Measurements from ENCODE around the gene CHID1. TPM values are rescaled to one million over a fixed set of nuclear protein-coding genes. Genes with fewer than 3 reads are reported as not detected.

CHID1 gene
- total RNA-seq, 2 donors from 2014 or later: 46.4 to 113 TPM

DNA sequence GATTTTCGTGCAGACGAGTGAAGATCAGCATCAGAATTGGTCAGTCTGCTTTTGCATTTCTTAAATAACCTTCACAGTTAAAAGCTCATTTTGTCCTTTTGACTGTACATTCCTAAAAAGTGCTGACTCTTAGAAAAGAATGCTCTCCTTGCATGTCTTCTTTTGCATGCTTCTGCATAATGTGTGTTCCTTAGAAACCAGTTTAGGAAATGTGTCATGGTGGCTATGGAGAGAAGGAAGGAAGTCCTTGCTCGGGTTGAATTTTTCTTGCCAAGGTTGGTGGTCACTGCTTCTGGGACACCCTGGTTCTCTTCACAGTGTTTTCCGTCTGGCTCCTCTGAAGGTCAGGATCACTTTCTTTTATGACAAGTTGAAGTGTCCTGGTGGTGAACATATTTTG, 21.8 kb upstream of the CHID1 start:
- no peaks in the 10 kb centered on the region for H3K27me3 ChIP-seq
- no peak for DNase-seq
- H3K27ac ChIP-seq: no peak overlapping the region
- H3K9ac ChIP-seq (ENCODE audit: low read depth in 2 of 2, low read length in 2 of 2): no peak overlapping the region
- H3K36me3 ChIP-seq: no peaks in the 10 kb centered on the region
- H3K4me1 ChIP-seq: peaks cover 10% of the 10 kb centered on the region
- no peak for TF ChIP-seq CTCF (IDR thresholded peaks at IDR 0.05)
- H3K4me3 ChIP-seq: no peak overlapping the region
- intact Hi-C loops (cut with DNase I): no loop called here
- H3K9me3 ChIP-seq: no peaks in the 10 kb centered on the region

DNA sequence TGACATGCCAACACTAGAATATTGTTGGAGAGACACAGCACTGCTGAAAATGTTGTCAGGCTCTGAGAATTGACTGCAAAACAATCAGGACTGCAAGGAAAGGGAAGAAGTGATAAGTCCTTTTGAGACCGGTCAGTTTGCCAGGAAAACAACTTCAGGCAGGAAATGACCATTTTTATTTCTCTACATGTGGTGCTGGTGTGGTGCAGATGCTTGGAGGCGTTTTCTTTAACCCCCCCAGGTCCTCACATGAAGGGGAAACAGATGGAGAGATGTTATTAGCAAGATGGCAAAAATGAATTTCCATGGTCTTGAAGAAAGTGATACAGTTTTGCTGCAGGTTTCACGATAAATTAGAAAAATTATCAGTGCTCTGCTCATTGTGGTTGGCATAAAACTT, 20.8 kb upstream of the CHID1 start:
- intact Hi-C loops (cut with DNase I): no loop called here
- Histone ChIP-seq H3K9me3 (no peaks in the 10 kb centered on the region), H3K27ac (no peak overlapping the region), H3K9ac (ENCODE audit: low read depth in 2 of 2, low read length in 2 of 2) (no peak overlapping the region), H3K36me3 (no peaks in the 10 kb centered on the region), H3K4me1 (peaks cover 19% of the 10 kb centered on the region), H3K4me3 (no peak overlapping the region), H3K27me3 (no peaks in the 10 kb centered on the region)
- DNase-seq: no peak
- TF ChIP-seq CTCF (IDR thresholded peaks at IDR 0.05): no peak

GRCh38 chr11:929405-929804, 18.8 kb upstream of the CHID1 start:
- TF ChIP-seq CTCF (IDR thresholded peaks at IDR 0.05): no peak
- Histone ChIP-seq H3K27me3 (no peaks in the 10 kb centered on the region), H3K27ac (no peak overlapping the region), H3K4me1 (peaks cover 19% of the 10 kb centered on the region), H3K9ac (ENCODE audit: low read depth in 2 of 2, low read length in 2 of 2) (peak overlapping the region in 1 of 2 donors; percentile 14), H3K4me3 (no peak overlapping the region), H3K9me3 (no peaks in the 10 kb centered on the region), H3K36me3 (no peaks in the 10 kb centered on the region)
- intact Hi-C loops (cut with DNase I): no loop called here
- DNase-seq: no peak

DNA sequence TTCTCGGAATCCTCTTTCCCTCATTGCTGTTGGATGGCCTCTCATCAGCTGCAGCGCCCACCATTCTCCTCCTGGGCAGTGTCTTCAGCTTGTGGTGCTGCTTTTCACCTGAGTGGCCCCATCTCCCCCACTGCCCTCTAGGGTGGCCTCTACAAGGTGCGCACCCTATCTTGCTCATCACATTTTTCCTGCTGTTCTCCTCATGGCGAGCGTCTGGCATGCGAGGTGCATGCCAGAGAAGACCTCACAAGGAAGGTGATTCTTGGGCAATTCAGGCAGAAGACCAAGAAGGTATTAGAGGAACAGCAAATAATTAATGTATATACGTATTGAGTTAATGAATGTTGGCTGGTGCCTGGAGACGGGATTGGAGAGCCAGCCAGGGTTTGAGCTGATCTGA, 18.2 kb upstream of the CHID1 start:
- Histone ChIP-seq H3K4me3 (no peak overlapping the region), H3K4me1 (peaks cover 19% of the 10 kb centered on the region), H3K27me3 (no peaks in the 10 kb centered on the region), H3K9ac (ENCODE audit: low read depth in 2 of 2, low read length in 2 of 2) (peak overlapping the region in 1 of 2 donors; percentile 48), H3K36me3 (no peaks in the 10 kb centered on the region), H3K9me3 (no peaks in the 10 kb centered on the region), H3K27ac (peak overlapping the region; percentile 53)
- no peak for DNase-seq
- intact Hi-C loops (cut with DNase I): no loop called here
- no peak for TF ChIP-seq CTCF (IDR thresholded peaks at IDR 0.05)

DNA sequence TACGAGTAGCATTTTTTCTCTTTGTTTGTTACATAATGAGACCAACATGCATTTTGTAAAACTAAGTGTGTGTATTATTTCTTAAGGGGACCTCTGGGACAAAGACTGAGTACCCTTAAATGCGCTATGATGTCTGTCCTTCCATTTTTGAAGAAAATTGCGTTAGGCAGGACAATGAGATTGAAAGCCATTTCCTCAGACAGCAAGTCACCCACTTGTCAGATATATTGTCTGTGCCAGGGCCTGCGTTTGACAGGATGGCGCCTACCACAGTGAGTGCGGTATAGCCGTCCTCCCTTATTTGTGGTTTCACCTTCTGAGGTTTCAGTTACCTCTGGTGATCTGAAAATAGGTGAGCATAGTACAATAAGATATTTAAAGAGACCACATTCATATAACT, 17.3 kb upstream of the CHID1 start:
- H3K27me3 ChIP-seq: no peaks in the 10 kb centered on the region
- H3K4me1 ChIP-seq: peaks cover 19% of the 10 kb centered on the region
- H3K36me3 ChIP-seq: no peaks in the 10 kb centered on the region
- H3K27ac ChIP-seq: peak overlapping the region; percentile 53
- no peak for TF ChIP-seq CTCF (IDR thresholded peaks at IDR 0.05)
- no peaks in the 10 kb centered on the region for H3K9me3 ChIP-seq
- no peak for DNase-seq
- peak overlapping the region in 1 of 2 donors; percentile 48 for H3K9ac ChIP-seq (ENCODE audit: low read depth in 2 of 2, low read length in 2 of 2)
- H3K4me3 ChIP-seq: no peak overlapping the region
- intact Hi-C loops (cut with DNase I): no loop called here

Measured in colonic mucosa (tissue), 4 donors.